HG03159 (cell line): ENCODE data around the gene SLC10A7.
A peak's percentile ranks its signal among the peaks of the same experiment; 100 is the strongest.

ENCODE experiments used
- ATAC-seq: cut with Tn5 transposase; IDR thresholded peaks from one replicate; pipeline ENCODE4 v1.9.1; 2021; ENCODE audit warnings: mild to moderate bottlenecking, moderate library complexity; ENCODE audit not compliant: unreplicated experiment

SLC10A7 gene

DNA sequence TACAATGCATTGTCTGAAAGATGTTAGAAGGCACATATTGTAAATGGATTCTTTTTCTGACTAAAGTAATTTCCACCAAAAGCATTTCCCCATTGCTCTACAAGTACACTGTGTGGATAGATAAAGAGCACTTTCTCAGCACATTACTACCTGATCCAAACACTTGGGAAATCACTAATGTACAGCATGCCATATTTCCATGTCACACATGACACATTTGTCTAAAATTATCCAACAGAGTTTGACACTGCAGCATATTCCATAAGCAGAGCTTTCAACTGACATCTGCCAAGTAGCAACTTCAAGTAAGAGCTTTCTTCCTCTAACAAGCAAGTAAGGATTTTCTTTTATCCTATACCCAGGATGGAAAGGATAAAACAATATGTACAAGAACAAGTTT lies 257.9 kb downstream of the SLC10A7 start:
- ATAC-seq, result no peak

GRCh38 chr4:146261041-146261440 lies 260.7 kb downstream of the SLC10A7 start:
- no peak for ATAC-seq

DNA sequence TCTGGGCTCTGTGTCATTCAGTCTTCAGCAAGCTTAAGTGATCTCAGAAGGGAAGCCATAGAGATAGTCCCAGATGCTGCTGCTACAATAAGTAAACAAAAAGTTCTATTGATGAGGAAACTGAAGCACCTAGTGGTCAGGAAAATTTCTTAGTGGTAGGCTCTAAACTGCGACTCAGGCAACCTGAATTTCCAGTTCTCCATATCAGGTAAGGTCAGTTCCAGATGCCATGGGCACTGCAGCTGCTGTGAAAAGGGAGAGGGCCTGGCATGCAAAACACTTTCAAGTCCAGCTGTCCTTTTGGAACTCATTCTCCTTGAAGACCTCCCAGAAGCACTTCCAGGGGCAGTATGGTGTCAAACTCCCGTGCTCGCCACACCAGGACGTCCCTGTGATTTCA lies 261.2 kb downstream of the SLC10A7 start:
- no peak for ATAC-seq

DNA sequence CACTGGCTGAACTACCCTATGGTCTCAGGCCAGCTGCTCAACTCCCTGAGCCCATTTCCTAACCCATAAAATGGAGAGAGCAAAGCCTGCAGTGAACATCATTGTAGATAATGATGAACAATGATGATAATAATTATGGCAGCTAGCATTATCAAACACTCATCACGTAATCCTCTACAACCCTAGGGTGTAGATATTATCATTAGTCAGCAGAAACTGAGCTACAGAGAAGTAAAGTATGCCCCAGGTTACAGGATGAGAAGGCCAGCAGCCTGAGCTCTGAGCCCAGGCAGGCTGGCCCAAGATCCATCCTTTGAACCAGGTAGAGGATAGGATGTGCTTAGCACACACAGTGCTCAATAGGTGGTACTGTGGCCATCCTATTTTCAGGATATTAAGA lies 264.2 kb downstream of the SLC10A7 start:
- ATAC-seq, result no peak

DNA sequence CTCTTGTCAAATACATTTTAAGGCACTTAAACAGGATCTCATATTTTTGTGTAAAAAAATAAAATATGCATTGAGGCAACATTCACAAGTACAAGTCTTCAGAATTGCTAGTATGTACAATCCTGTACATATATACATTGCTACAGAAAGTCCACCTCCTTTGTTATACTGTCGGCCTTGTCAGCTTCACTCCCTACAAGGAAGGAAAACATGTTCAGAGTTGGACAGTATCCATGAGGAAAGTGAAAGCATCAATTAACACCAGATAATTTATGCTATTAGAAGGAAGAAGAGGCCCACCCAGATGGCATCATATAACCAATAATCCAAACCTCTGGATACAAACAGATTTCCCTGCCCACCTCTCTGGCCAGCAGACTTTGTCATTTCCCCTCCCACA lies 265.4 kb downstream of the SLC10A7 start:
- ATAC-seq, result no peak

- ATAC-seq, result no peak
Observed at GRCh38 chr4:146255874-146256273, 265.9 kb downstream of the SLC10A7 start.

DNA sequence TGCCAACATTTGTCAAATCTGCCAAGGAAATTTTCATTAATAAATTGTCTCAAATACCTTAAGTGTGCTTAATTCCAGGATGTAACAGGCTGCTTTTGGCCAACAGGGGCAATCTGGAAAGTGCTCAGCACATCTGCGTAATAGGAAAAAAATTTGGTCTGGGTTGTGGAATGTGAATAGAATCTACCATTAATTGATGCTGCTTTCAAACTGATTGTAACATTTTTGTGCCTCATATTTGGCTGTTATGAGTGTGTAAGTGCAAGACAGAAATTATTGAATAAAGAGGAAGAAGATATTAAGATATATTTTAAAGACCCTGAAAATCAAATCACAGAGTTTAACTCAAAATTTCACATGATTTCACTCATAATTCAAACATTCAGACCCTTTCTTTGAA lies 266.3 kb downstream of the SLC10A7 start:
- no peak for ATAC-seq

GRCh38 chr4:146252969-146253611 lies 268.6 kb downstream of the SLC10A7 start:
- no peak for ATAC-seq

GRCh38 chr4:146247356-146247755 lies 274.4 kb downstream of the SLC10A7 start:
- ATAC-seq, result no peak

DNA sequence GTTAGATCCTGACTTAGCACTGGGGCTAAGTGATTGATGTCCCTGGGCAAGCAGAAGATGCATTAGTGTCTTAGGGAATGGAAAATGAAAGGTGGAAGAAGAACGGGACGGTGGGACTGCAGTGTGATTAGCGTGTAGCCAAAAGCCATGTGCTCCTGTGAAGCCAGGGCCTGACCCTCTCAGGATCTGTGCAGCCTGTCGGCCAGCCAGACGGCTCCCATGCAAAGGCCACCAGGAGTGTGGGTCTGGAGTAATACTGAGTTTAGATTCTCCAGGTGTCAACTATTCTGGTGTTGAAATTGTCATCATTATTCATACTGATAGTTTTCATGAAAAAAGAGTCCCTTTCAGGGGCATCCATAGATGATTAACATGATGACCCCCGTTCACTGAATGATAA lies 275.4 kb downstream of the SLC10A7 start:
- ATAC-seq, result no peak

DNA sequence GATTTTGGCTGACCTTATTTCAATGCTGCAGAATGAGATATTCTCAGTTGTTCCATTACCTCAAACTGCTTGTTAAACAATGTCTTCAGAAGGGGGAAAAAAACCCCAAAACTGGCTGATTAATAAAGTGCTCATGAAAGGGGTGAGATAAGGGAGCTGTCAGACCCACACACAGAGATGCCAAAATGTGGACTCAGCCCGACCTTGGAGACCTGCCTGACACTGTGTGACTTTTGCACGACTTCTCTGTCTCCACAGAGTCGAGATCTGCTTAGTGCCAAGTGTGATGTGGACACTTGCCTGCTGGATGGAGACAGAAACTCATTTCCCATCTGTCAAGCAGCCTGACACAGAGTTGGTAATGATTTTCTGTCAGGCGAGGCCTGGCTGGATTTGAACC lies 275.9 kb downstream of the SLC10A7 start:
- ATAC-seq, result no peak

GRCh38 chr4:146245246-146245645 lies 276.5 kb downstream of the SLC10A7 start:
- ATAC-seq, result no peak

GRCh38 chr4:146244496-146244895 lies 277.2 kb downstream of the SLC10A7 start:
- ATAC-seq, result no peak

DNA sequence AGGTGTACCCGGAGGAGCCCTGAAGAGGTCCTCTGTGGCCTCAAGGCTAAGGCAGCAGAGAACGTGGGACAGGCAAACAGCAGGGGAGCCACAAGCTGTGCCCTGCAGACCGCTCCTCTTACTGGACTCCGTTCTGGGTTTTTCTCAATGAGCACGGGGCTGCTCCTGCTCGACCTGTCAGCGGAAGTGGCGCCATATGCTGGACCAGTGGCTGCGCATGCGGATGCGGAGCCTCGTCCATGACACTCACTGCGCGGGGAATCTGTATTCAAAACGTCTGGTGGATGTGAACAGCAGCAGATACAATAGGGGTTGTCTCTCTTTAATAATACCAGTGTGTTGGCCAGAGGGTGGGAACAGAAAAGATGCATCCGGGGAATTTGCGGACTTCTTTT lies 277.9 kb downstream of the SLC10A7 start:
- ATAC-seq, result no peak

- peak; percentile 82 for ATAC-seq
Observed at GRCh38 chr4:146243141-146243882, 278.4 kb downstream of the SLC10A7 start.

- ATAC-seq, result no peak
Observed at GRCh38 chr4:146238107-146238506, 283.6 kb downstream of the SLC10A7 start.

DNA sequence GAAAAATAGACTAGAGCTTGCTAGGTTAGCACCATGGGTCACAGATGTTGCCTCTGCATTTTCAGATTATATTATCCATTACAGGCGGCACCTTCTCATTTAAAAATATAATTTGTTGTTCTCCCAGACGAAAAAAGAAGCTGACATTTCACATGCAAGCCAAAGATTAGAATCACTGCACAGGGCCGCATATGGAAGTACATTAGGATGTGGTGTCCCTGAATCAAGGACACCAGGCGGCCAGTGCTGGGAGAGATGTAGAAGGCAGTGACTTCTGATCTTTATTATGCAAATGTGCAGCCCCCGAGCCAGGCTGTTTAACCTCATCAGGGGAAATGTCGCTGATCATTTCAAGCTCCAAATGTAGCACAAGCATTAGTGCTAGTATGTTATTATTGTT lies 284.6 kb downstream of the SLC10A7 start:
- no peak for ATAC-seq

GRCh38 chr4:146236216-146236615 lies 285.5 kb downstream of the SLC10A7 start:
- no peak for ATAC-seq

- no peak for ATAC-seq
Observed at GRCh38 chr4:146235654-146236177, 286.0 kb downstream of the SLC10A7 start.

GRCh38 chr4:146232131-146232722 lies 289.5 kb downstream of the SLC10A7 start:
- no peak for ATAC-seq

GRCh38 chr4:146229406-146229805 lies 292.3 kb downstream of the SLC10A7 start:
- ATAC-seq, result no peak

DNA sequence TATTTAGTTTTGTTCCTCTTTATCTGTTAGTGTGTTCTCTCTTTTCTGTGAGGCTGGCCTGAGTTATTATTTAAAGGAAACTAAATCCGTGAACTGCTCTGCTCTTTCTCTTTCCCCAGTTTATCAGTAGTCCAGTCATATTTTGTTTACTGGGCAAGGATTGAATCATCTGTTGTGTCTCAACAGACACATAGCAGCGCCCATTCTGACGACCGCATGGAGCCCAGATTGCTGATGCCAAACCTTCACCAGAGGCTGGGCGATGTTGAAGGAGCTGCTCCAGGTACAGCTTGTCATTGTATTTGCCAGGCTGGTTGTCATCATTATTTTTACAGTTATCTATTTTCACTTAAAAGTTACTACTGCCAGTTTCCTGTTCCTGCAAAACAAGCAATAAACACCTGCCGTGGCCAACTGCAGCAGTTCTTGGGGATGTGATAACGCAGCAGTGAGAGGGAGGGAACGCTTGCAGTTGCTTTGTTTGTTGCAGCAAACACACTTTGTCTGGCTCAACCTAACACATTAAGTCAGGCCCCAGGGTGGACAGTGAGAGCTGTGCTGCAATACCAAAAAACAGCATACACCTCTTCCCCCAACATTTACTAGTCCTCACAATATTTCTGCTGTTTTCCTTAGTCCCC lies 297.3 kb downstream of the SLC10A7 start:
- no peak for ATAC-seq
